Astrocyte of the spinal cord (primary cell): ENCODE measurements around the gene DNAL4.

Experiments used
- DNase-seq: peaks from one replicate; pipeline ENCODE4 v3.0.0; 2011; ENCODE audit warnings: low read depth, low spot score
- H3K4me3 ChIP-seq: 2 replicates; pipeline ENCODE4 v1.5.1; 2011; ENCODE audit warnings: low read depth, mild to moderate bottlenecking, low read length, moderate library complexity
- in situ Hi-C: cut with HindIII; loops from 2 replicates; pipeline ENCODE4 v1.10.0; 2017; ENCODE audit warnings: low sequenced_read_pairs
- TF ChIP-seq, protein P1 (sequence below): IDR thresholded peaks from 2 replicates; pipeline ENCODE4 v1.5.1; 2012; ENCODE audit warnings: low read depth, mild to moderate bottlenecking, low read length, inconsistent platforms

The DNAL4 gene

DNA sequence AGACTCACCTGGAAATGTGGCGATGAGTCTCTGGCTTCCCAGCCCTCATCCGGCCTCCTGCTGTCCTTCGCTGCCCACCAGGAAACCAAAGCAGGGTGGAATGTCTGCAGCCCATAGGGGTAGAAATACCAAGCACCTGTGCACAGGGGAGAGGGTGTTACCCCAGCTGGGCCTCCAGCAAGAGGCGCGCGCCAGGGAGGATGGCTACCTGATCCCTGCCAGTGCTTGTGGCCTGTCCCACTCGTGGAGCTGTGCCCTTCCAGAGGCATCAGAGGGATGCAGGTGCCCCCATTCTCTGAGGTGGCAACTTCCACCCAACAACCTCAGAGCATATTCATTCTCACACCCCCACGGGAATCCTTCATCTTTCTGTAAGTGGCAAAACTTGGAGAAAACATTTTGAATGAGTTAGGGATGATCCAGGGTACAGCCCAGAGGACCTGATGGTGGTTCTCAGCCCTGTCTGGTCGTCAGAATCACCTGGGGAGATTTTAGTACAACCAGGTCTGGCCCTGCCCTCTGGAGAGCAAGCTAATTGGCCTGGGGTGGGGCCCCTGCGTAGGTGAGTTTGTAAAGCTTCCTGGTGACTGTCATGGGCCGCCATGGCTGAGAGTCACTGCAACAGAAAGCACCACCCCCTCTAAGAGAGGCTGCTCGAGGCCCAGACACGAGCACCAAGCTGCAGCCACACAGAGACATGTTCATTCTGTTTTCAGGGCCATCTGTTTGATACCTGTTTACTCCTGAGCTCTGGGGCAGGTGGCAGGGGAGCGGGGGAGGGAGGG lies 48.1 kb downstream of the DNAL4 start:
- in situ Hi-C loops = no loop called here
- DNase-seq = no peak
- TF ChIP-seq, protein P1, sequence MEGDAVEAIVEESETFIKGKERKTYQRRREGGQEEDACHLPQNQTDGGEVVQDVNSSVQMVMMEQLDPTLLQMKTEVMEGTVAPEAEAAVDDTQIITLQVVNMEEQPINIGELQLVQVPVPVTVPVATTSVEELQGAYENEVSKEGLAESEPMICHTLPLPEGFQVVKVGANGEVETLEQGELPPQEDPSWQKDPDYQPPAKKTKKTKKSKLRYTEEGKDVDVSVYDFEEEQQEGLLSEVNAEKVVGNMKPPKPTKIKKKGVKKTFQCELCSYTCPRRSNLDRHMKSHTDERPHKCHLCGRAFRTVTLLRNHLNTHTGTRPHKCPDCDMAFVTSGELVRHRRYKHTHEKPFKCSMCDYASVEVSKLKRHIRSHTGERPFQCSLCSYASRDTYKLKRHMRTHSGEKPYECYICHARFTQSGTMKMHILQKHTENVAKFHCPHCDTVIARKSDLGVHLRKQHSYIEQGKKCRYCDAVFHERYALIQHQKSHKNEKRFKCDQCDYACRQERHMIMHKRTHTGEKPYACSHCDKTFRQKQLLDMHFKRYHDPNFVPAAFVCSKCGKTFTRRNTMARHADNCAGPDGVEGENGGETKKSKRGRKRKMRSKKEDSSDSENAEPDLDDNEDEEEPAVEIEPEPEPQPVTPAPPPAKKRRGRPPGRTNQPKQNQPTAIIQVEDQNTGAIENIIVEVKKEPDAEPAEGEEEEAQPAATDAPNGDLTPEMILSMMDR = no peak
- no peak overlapping the region for H3K4me3 ChIP-seq

DNA sequence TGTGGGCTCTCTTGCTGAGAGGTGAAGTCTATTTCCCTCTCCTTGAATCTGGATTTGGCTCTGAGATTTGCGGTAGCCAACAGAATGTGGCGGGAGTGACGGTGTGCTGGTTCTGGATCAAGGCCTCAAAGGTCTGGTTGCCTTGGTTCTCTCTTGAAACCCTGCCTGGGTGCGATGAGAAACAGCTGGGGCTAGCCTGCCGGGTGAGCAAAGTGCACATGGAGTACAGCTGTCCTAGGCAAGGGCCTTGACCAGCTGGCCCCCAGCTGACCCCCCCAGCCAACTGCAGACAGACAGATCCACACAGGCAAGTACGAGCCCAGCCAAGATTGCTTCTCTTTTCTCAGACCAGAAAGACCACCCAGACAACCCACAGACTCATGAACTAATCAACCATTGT lies 49.0 kb downstream of the DNAL4 start:
- TF ChIP-seq, protein P1 = no peak
- in situ Hi-C loops = no loop called here
- no peak for DNase-seq
- H3K4me3 ChIP-seq = no peak overlapping the region

DNA sequence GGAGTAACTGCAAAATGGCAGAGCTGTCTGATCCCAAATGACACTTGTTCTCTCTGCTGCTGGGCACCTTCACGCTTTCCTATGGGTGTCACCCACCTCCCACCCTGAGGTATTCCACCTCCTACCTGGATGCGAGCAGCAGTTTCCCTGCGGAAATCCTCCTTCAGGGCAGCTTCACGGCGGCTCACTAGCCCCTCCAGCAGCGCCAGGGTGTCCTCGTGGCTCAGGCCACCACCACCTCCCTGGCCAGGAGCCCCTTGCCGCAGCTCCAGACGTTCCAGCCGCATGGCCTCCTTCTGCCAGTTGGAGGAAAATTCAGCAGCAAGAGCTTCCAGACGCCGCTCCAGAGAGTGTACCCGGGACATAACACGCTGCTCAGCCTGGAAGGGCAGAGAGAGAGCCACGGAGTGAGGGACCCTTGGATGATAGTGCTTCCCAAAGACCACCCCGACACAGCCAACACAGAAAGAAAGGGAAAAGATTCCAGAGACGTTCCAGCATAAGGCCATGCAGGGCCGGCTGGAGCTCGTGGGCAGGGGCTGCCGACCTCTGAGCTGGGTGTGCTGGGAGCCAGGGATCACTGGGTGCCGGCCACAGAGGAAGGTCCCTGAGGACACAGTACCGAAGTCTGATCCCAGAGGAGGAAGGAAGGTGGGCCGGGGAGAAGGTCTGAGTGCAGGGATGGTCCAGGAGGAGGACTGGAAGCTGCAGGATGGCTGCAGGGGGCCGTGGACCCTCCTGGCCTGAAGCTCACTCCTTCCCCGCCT lies 51.6 kb downstream of the DNAL4 start:
- no peak overlapping the region for H3K4me3 ChIP-seq
- in situ Hi-C loops = no loop called here
- TF ChIP-seq, protein P1 = no peak
- DNase-seq = no peak

DNA sequence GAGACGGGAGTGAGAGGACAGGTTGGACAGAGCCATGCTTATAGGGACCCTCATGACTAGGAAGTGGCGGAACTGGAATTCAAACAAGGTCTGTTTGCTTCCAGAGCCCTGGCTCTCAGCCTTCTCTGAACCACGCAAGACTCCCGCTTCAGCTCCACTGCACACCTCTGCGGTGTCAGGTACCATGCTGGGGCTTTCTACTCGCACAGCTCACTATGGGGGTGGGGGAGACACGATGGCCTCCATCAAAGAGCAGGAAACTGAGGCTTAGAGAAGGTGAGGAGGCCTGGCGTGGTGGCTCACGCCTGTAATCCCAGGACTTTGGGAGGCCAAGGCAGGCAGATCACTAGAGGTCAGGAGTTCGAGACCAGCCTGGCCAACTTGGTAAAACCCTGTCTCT lies 52.4 kb downstream of the DNAL4 start:
- DNase-seq = no peak
- in situ Hi-C loops = no loop called here
- TF ChIP-seq, protein P1 = no peak
- no peak overlapping the region for H3K4me3 ChIP-seq

DNA sequence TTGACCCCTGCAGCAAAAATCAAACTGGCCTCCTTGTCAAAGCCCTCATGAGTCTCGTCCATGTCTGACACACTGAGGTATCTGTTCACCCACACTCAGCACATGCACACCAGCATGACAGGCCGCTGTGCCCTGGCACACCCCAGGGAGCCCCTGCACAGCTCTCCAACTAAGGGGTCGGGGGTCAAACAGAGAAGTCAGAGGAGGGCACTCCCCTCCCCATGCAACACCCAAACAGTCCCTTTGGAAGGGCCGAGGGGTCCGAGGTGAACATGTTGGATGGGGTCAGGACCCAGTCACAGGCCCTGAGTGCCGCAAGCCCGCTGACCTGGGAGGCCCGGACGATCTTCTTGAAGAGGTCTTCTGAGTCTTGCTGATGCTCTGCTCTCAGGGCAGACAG lies 52.8 kb downstream of the DNAL4 start:
- no peak for DNase-seq
- TF ChIP-seq, protein P1 = no peak
- H3K4me3 ChIP-seq = no peak overlapping the region
- in situ Hi-C loops = no loop called here

DNA sequence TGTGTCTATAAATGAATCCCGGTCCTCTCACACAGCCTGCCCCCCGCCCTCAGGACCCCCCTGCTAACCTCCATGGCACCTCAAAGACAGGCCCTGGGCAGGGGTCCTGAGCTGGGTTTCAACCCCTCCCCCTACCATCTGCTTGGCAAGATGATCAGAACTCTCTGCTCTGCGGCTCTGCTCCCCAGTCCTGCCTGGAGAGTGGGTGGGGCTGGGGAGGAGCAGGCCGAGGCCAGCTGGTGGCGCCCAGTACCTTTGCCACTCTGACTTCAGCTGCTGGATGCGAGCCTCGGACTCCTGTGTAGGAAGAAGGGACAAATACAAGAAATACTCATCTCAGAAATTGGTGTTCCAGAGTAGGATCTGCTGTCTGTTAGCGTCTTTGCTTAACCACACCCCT lies 53.2 kb downstream of the DNAL4 start:
- in situ Hi-C loops = no loop called here
- DNase-seq = no peak
- H3K4me3 ChIP-seq = no peak overlapping the region
- TF ChIP-seq, protein P1 = no peak
